ENCODE measurements around the gene COX15.
"Not testable (repeated sequence)": the region's sequence is repeated elsewhere in the genome, so short reads cannot be mapped to it uniquely, and the experiment has no call there.

The COX15 gene

DNA sequence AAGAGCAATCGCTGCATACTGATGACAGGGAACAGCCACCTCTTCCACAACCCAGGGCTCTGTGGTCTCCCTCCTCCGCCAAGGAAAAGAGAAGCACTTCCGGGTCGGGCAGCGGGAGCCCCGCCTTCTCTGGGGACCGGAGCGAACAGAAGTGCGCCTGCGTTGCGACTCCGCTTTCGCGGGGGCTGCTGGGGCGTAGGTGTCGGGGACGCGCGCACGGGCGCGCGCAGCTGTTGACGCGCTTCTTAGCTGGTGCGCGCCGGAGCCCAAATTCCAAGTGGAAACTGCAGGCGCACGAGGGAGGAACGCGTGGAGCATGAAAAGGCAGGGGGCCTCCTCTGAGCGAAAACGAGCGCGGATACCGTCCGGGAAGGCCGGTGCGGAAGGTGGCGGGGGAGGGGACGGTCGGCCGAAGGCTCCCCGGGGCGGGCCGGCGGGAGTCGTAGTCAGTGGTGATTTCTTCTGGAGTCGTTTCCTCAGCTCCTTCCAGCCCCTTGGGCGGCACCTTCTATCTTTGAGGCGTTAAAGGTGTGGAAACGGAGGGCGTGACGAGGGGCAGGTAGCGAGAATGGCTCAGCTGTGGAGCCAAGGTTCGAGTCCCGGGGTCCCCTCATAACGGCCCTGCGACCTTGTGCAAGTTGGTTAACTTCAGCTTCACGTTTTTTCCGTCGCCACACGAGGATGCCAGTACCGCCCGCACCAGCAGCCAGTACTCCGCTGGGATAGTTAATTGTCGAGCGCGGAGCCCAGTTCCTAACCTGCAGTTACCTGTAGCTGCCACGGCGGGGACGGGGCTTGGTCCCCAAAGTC, at the start of gene COX15, which contains the start of gene CUTC:
Gene COX15 (minus strand): TSS at position 95 of the 810 bp plus-strand sequence. CDS start 78 bp downstream, at position 17.
Gene CUTC (plus strand): TSS at position 202 of the 810 bp plus-strand sequence. CDS start 115 bp downstream, at position 317.
- DNase-seq (ENCODE audit: low spot score) = peak; percentile 94

DNA sequence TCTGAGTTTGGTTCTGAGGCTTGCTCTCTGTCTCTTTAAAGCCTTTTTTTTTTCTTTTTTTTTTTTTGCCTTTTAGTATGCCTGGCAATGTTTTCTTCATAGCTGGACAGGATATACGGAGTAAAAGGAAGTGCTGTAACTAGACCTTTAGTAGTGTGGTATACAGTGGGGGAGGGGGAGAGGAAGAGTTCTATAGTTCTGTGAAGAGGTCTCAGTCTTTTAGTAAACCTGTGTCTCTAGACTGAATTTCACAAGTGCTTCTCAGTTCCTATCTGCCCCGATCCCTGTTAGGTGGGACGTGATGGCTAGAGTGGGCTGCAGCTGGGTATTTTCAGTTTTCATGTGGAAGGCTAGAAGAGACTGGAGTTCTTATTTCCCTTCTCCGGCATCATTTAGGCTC, 47.4 kb upstream of the COX15 start:
- DNase-seq (ENCODE audit: low spot score) = no peak

DNA sequence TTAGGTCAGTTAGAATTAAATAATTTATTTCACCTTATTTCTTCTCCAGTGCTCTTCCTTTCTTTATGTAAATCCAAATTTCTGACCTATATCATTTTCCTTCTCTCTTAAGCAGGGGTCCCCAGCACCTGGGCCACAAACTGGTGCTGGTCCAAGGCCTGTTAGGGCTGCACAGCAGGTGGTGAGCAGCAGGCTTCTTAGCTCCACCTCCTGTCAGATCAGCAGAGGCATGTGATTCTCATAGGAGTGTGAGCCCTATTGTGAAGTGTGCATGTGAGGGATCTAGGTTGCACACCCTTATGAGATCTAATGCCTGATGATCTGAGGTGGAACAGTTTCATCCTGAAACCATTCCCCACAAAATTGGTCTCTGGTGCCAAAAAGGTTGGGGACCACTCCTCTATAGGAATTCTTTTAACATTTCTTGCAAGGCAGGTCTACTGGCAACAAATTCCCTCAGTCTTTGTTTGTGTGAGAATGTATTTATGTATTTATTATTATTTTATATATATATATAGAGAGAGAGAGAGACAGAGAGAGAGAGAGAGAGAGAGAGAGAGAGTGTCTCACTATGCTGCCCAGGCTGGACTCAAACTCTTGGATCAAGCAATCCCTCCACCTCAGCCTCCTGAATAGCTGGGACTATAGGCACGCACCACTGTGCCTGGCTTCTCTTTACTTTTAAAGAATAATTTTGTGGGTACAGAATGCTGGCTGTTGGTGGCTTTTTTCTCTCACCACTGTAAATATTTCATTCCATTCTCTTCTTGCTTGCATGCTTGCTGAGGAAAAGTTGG, 46.2 kb upstream of the COX15 start:
- DNase-seq (ENCODE audit: low spot score) = no peak

DNA sequence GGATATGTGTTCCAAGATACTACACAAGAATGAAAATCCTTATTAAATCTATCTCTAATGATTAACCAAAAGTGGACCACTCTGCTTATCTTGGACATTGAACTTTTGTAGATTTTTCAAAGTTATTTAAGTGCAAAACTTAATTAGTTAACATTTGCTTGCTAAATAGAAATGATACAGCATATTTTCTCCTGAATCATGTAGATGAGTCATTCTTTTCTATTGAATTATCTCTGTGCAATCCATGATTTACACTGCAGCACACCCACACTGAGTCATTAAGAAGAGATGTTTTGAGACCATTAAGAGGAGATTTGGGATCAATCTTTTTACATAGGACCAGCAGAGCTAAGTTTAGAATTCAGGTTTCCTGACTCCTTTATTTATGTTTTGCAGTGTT, 43.9 kb upstream of the COX15 start:
- no peak for DNase-seq (ENCODE audit: low spot score)

DNA sequence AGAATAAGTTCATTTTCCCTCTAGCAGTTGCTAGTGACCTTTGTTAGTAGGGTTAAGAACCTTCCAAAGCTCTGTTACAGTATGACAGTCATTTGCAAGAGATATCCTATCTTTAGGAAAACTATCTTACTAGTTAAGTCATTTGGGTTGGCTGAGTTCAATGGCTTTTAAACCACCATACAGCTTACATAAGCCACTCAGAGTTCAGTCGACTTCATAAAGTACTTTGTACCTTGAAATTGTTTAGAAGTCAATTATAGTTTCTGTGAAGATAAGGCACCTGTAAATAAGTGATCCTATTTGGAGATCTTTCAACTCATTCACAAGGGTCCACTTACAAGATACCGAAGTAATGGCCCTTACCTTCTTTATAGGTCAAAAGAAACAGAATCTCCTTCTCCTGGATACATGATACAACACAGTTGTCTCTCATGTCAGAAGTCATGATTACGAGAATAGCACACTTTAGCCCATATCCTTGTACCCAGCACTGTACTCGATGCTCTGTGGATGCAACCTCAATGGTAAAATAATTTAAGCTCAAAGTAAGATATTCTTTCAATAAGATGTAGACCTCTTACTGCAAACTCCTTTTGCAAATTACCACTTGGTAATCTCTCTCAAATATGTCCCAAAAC, 38.6 kb upstream of the COX15 start:
- no peak for DNase-seq (ENCODE audit: low spot score)

DNA sequence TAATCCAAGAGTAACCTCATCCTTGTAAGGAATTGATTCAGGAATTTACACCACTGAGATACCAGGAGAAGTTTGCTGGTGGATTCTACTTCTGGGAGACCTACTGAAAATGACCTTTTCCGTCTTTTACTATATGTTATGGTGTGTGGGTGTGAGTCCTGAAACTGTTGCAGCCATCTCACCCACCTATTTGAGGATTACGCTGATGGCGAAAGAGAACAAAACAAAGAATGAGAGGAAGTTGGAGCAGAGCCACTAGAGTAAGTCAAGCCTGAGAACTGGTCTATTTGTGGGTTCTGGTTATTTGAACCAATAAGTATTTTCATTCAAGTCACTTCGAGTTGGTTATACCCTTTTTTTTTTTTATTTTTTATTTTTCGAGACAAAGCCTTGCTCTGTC, 37.8 kb upstream of the COX15 start:
- no peak for DNase-seq (ENCODE audit: low spot score)

DNA sequence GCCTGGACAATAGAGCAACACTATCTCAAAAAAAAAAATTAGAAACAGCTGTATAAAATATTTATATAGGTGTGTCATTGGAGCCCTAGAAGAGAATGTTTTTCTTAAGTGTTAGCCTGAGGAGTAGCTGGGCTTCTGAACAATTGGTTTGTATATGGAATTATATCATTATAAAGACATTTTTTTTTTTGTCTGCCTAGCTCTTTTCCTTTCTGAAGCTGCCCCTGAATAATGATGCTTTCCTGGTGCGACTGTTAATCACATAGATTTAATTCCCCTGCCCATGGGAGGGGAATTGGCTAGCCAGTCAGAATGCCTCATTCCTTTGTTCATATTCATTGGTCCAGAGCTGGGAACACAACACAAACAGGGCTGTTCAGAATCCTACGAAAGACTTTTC, 36.6 kb upstream of the COX15 start:
- DNase-seq (ENCODE audit: low spot score) = no peak

DNA sequence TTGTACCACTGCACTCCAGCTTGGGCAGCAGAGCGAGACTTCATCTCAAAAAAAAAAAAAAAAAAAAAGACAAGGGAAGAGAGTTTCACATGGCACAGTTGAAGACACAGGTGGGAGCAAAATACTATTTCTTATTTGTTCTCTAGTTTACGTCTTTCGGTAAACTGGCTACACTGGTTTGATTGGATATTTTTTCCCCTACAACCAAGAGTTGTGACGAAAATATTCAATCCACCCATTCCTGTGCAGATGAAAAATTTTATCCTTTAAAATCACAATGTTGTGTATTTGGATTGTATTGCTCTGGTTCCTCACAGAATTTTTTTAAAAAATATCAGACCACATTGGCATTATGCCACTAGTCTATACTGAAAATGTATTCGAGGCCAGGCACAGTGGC, 36.0 kb upstream of the COX15 start:
- no peak for DNase-seq (ENCODE audit: low spot score)

DNA sequence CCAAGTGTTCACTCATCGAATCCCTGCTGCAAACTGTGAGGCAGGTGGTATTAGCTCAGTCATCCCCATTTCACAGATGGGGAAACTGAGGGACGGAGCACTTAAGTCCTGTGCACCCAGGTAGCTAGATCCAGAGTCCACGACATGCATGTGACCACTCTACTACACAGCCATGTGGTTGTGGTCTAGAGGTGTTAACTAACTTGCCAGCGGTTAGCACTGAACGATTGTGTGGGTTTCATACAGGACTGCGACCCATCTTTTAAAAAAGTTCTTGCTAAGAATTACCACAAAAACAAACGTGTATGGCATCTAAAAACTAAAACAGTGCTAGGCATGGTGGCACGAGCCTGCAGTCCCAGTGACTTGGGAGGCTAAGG, 34.4 kb upstream of the COX15 start:
- no peak for DNase-seq (ENCODE audit: low spot score)

DNA sequence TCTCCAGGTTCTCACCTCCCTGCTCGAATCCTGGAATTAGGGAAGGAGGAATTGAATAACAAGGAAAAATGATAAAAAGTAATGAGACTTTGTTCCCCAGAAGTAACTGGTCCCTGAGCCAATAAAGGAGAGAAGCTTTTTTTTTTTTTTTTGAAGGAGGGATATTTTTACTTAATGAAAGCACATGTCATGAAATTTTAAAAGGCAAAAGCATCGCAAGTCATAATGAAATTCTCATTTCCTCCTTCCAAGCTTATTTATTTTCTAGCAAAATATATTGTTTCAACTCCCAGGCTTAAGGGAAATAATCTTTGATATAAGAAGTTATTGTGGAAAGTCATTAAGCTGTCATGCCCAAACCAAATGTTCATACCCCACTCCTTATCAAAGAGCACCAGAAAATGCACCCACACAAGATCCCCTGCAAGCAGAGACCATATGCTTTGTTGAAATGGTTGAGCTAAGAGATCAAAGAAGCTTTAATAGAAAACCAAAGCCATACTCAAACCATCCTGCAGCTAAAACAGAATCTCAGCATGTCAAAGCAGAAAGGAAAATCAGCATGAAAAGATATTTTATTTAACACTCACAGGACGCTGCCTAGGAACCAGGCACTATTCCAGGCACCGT, 33.9 kb upstream of the COX15 start:
- DNase-seq (ENCODE audit: low spot score) = no peak

DNA sequence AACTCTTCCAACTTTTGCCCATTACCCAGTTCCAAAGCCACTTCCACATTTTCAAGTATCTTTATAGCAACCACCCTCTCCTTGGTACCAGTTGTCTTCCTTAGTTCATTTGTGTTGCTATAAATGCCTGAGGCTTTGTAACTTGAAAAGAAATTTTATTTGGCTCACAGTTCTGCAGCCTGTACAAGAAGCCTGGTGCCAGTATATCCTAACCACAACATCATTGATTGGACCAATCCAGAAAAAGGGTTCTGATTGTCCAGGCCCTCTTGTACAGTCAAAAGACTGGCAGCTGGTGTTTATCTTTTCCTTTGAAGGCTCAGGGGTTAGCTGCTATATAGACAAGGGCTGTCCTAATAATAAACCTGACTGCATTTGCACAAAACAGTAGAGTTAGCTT, 29.4 kb upstream of the COX15 start:
- DNase-seq (ENCODE audit: low spot score) = no peak

DNA sequence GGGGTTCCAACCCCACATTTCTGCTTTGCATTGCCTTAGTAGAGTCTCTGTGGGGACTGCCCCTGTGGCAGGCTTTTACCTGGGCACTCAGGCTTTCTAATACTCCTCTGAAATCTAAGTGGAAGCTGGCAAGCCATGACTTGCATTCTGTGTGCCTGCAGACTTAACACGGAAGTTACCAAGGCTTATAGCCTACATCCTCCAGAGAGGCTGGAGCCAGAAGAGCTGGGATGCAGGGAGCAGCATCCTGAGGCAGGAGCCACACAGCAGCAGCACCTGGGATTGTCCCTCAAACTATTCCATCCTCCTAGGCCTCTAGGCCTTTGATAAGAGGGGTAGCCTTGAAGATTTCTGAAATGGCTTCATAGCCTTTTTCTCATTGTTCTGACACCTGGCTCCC, 28.4 kb upstream of the COX15 start:
- no peak for DNase-seq (ENCODE audit: low spot score)

DNA sequence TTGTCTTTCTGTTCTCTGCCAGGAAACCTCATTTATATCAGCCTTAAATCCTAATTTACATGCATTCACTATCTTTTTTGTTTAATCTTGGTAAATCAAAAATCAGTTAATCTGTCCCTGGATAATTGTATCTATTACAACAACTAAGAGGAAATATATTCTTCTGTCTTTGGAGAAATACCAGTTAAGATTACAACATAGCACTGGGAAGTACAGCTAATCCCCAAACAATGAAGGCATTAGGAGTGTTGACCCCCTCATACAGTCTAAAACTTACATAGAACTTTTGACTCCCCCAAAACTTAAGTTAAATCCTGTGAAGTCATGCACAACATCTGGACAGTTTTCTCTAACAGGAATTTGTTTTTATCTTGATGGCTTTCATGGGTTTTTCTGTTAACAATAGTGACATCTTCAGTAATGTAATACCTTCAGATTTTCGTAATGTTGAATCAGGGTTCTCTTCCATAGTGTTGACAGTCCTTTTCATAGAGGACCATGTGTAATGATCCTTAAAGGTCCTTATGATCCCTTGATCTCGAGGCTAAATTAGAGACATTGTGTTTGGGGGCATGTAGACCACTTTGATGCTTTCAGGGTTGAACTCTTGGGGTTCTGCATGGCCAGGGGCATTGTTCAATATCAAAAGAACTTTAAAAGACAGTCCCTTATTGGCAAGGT, 26.4 kb upstream of the COX15 start:
- no peak for DNase-seq (ENCODE audit: low spot score)

DNA sequence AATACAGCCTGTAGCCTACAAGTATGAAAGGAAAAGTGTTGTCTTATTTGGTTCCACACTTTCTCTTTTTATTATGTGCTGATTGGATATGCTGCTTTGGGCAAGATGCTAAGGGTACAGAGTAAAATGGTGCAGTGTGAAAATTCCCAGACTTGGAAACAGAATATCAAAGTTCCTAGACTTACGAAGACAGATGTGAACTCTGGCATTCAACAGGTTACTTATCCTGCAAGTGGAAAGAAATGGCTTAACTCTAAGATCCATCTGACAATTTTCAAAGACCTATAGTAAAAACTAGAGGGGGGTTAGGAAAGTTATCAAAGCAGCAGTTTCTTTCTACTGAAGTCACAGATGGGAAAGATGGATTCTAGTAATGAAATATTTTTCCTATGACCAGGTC, 24.2 kb upstream of the COX15 start:
- DNase-seq (ENCODE audit: low spot score) = no peak

DNA sequence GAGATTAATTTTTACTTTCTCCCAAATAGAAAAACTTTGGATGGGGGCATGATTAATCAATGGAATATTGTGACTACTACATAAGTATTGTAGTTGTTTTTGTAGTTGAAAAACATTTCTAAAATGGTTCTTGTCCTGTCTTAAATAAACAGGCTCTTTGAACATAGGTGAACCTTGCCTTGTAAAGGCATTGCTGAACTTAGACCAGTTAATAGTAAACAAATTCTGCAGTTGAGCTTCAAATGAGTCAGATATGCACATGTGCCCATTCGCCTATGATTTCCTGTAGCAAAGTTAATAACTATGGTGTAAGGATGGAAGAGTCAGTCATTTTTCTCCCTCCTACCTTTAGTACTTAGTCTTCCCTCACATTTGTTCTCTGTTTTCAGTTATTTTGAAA, 22.7 kb upstream of the COX15 start:
- DNase-seq (ENCODE audit: low spot score) = no peak

DNA sequence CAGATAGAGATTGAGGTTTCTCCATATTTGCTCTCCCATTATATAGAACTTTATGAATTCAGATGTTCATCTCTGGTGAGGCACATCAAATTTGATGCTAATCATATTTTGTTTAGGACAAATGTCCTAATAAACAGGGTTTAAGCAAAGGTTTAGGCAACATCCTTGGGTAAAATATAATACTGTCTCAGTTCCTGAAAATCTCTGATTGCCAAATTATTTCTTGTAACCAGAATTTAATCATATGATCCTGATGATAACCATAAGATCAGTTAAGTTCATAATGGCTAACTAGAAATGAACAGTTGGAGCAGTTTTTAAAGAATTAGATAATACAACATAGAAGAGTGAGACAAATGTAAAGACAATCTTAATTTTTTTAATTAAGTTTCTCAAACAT, 18.7 kb upstream of the COX15 start:
- no peak for DNase-seq (ENCODE audit: low spot score)

DNA sequence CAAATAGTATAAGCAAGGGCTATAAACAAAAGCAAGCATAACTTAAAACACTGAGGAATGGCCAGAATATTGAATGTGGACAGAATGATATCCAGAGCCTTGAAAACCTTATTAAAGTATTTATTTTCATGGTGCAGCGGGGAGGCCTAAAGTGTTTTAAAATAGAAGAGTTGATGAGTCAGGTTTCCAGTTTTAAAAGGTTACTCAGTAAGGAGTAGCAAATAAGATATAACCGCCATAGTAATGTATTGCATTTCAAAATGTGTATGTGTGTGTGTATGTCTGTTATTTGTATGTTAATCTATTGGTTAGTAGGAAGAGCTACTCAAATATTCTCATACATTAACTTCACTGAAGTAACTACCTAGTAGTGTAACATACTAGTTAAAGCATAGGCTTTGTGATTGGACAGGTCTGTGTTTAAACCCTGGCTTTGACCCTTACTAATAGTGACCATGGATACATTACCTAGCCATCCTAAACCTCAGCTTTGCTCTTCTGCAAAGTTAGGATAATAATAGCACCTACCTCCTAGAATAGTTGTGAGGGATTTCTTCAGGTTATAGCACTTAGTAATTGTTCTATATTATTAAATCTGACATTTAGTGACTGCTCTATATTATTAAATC, 17.0 kb upstream of the COX15 start:
- DNase-seq (ENCODE audit: low spot score) = no peak

DNA sequence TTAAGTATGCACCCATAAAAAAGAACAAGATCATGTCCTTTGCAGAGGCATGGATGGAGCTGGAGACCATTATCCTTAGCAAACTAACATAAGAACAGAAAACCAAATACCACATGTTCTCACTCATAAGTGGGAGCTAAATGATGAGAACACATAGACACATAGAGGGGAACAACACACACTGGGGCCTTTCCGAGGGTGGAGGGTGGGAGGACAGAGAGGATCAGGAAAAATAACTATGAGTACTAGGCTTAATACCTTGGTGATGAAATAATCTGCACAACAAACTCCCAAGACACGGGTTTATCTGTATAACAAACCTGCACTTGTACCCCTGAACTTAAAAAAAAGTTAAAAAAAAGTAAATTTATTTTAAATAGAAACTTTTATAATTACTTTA, 14.2 kb upstream of the COX15 start:
- not testable (repeated sequence) for DNase-seq (ENCODE audit: low spot score)

DNA sequence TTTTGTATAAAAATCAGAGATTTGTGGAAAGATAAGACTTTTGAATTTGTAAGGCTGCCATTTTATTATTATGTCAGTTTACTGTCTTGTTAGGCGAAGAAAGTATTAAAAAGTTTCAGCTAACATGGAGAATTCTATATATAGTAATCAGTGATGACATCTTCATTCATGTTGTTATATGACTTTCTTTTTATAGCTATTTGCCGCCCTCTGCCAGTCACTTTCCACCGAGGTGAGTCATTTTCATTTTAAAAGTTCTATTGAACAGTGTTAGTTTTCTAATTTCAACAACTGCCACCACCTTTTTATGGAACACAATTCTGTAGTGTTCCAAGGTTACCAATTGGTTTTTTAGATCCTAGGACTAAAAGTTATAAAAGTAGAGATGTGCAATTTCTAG, 11.9 kb upstream of the COX15 start:
- no peak for DNase-seq (ENCODE audit: low spot score)

DNA sequence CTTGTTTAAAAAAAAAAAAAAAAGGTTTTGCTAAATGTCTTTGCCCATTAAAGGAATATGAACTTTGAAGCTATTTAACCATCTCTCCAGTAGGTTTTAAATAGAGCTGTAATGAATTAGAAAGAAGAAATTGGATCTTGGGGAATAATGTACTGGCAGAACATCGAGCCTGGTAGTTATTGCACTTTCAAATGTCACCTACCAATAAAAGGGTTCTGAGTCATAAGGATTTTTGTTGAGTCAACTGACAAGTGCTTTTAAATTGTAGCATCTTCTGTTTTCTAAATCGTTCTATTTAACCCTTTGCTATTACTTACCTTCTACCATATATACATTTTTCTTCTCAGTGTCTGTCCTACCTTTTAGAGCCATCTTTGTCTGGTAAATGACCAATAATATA, 10.8 kb upstream of the COX15 start:
- no peak for DNase-seq (ENCODE audit: low spot score)

DNA sequence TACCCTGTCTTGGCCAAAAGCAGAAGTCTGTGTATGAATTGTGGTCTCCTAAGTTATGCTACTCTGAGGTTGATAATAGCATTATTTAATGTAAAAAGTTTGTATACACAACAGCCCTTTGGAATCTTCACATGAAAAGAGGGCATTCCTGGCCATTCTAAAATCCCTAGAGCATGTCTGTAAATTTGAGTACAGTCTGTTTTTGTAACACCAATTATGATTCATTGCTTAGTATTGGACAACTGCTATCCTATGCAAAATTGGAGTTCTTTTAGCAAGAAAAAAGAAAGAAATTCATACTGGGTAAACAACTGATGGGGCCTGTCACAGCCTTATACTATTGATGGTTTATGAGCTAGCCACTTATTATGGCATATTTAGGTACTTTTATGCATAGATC, 10.3 kb upstream of the COX15 start:
- no peak for DNase-seq (ENCODE audit: low spot score)

Measured in CD4-positive, alpha-beta T cell treated with Interleukin-2 at 100 ng/mL for 4 hours (primary cell).